Spleen (tissue), 11 donors: ENCODE results near the gene GAB4. TPM values are rescaled to one million over a fixed set of nuclear protein-coding genes. Genes with fewer than 3 reads are reported as not detected.
"Not testable (repeated sequence)": the region's sequence is repeated elsewhere in the genome, so short reads cannot be mapped to it uniquely, and the experiment has no call there.

ENCODE experiments used
- DNase-seq: peaks from one replicate; pipeline ENCODE4 v3.0.0-alpha.2; 2020
- H3K27ac ChIP-seq, 8 donors: fragments of 200-600 bp; sonication (generic) in 7 of 8; 1 replicate in 4 of 8; 2 replicates in 4 of 8; pipeline versions ENCODE4 v1.5.0 to v1.8.0; 2016 to 2021; ENCODE audit warnings: inconsistent platforms in 4 of 8, mild to moderate bottlenecking in 4 of 8, moderate library complexity in 1 of 8
- H3K27me3 ChIP-seq, 7 donors: fragments of 200-600 bp; sonication (generic) in 6 of 7; replicated peaks in 1 of 7; 1 replicate in 4 of 7; 2 replicates in 3 of 7; pipeline versions ENCODE4 v1.5.0 to v1.8.0; 2016 to 2021; ENCODE audit warnings: inconsistent platforms in 3 of 7, mild to moderate bottlenecking in 1 of 7
- H3K36me3 ChIP-seq, 6 donors: fragments of 200-600 bp; sonication (generic) in 5 of 6; 1 replicate in 4 of 6; 2 replicates in 2 of 6; pipeline versions ENCODE4 v1.5.0 to v1.8.0; 2016 to 2021; ENCODE audit warnings: inconsistent platforms in 2 of 6
- H3K4me1 ChIP-seq, 6 donors: fragments of 200-600 bp; sonication (generic) in 5 of 6; 1 replicate in 3 of 6; 2 replicates in 3 of 6; pipeline versions ENCODE4 v1.5.0 to v1.8.0; 2016 to 2021; ENCODE audit warnings: inconsistent platforms in 3 of 6
- H3K4me3 ChIP-seq, 8 donors: fragments of 200-600 bp; sonication (generic) in 7 of 8; 1 replicate in 4 of 8; 2 replicates in 4 of 8; pipeline versions ENCODE4 v1.5.0 to v1.8.0; 2016 to 2021; ENCODE audit warnings: inconsistent platforms in 4 of 8, mild to moderate bottlenecking in 4 of 8, moderate library complexity in 2 of 8
- H3K9me3 ChIP-seq, 8 donors: fragments of 200-600 bp; sonication (generic) in 7 of 8; 1 replicate in 4 of 8; 2 replicates in 4 of 8; pipeline versions ENCODE4 v1.5.0 to v1.8.0; 2016 to 2021; ENCODE audit warnings: inconsistent platforms in 4 of 8
- POLR2A ChIP-seq, 3 donors: fragments of 450-650 bp; IDR thresholded peaks; one replicate each; pipeline ENCODE4 v1.5.1; 2017; ENCODE audit warnings: antibody characterized with exemption in 3 of 3, mild to moderate bottlenecking in 1 of 3
- POLR2AphosphoS5 ChIP-seq, 3 donors: sonication (generic); formaldehyde crosslinking; IDR thresholded peaks; one replicate each; pipeline ENCODE4 v1.5.1; 2017; ENCODE audit warnings: antibody characterized with exemption in 3 of 3
- WGBS, 5 donors: extraction: QIAGEN DNeasy Blood & Tissue Kit in 3 of 5; methylation state at CpG; one replicate each; pipeline versions ENCODE4 v1.1.5 to v1.1.7; 2013 to 2018; 5-methylcytosine and 5-hydroxymethylcytosine counted together
- intact Hi-C: fragments of 100-400 bp; cut with DNase I; formaldehyde crosslinking; loops from one replicate; pipeline ENCODE4 v1.15.0; 2023; ENCODE audit warnings: low total_unique reads
- polyA plus RNA-seq, 3 donors: library from polyadenylated mRNA; stranded (reverse); fragments of 200-250 nt; gene quantifications; one replicate each; pipeline ENCODE4 v1.2.1, GENCODE V29; 2013
- total RNA-seq, 7 donors: library from RNA; depleted of rRNA in 3 of 7; stranded (reverse); fragments of >200 nt in 3 of 7; fragmentation: NEBNext Ultra II Directional in 4 of 7; extraction: Animal tissue kit (Norgen Biotek cat#: 25700) in 4 of 7; gene quantifications; one replicate each; pipeline versions ENCODE4 v1.1.0 to v1.2.1, GENCODE V29; 2016 to 2021
- TF ChIP-seq, protein P1 (sequence below), 11 experiments: fragments of 200-600 bp in 7 of 11; fragments of 450-650 bp in 4 of 11; sonication (generic) in 4 of 11; IDR thresholded peaks in 8 of 11; conservative IDR thresholded peaks in 3 of 11; 1 replicate in 7 of 11; 2 replicates in 4 of 11; pipeline versions ENCODE4 v1.4.0 to v1.8.0; 2016 to 2021; ENCODE audit warnings: antibody characterized with exemption in 11 of 11, inconsistent platforms in 4 of 11, mild to moderate bottlenecking in 1 of 11
- donor health status: healthy with polysubstance abuse.
- donor health status: DM: no; HTN: no; CAD: no; lungs with moderate emphysema.
- donor health status: DM: no; HTN: no; CAD: no.
- donor health status: Bipolar disorder and iron deficiency.
- donor health status: healthy.
- donor health status: DM: no; HTN: no; CAD: no.
- donor health status: DM: yes; HTN: yes; CAD: no.

Gene GAB4
- total and polyA plus RNA-seq, 10 donors: 0.03 to 0.46 (median 0.25) TPM; not detected in 7

DNA sequence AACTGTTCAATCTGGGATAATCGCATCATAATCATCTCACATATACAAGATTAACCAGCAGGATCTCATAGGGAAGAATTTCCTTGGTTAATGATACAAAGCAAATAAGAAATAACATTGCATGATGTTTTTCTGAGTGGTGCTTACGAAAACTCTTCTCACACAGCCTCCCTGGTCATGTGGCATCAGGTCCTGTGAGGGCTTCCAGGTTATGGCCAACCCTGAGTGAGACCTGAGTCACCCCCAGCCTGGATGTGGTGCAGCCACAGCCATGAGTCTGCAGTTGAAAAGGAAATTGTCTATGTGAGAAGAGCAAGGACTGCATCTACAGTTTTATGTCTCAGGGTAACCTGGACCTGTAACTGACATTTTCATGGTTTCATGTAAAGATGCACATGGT, 92.3 kb downstream of the GAB4 start:
- H3K36me3 ChIP-seq: no peaks in the 10 kb centered on the region
- H3K27ac ChIP-seq: no peak overlapping the region
- TF ChIP-seq, protein P1, sequence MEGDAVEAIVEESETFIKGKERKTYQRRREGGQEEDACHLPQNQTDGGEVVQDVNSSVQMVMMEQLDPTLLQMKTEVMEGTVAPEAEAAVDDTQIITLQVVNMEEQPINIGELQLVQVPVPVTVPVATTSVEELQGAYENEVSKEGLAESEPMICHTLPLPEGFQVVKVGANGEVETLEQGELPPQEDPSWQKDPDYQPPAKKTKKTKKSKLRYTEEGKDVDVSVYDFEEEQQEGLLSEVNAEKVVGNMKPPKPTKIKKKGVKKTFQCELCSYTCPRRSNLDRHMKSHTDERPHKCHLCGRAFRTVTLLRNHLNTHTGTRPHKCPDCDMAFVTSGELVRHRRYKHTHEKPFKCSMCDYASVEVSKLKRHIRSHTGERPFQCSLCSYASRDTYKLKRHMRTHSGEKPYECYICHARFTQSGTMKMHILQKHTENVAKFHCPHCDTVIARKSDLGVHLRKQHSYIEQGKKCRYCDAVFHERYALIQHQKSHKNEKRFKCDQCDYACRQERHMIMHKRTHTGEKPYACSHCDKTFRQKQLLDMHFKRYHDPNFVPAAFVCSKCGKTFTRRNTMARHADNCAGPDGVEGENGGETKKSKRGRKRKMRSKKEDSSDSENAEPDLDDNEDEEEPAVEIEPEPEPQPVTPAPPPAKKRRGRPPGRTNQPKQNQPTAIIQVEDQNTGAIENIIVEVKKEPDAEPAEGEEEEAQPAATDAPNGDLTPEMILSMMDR (IDR thresholded peaks at IDR 0.05 in 8 of 11, conservative IDR thresholded peaks at IDR 0.05 in 3 of 11): no peak
- intact Hi-C loops: loop anchor here (5.0 kb wide), 1 partner anchor 142 kb away; no protein-coding TSS in a partner anchor
- no peak overlapping the region for H3K4me3 ChIP-seq
- H3K4me1 ChIP-seq: peaks cover 0 to 6% (median 0%) of the 10 kb centered on the region in 6 donors
- 53 to 67% (median 57%) methylated on average over 2 of the region's 2 CpGs for WGBS, 5 donors
- H3K27me3 ChIP-seq: peaks cover 0 to 55% (median 0%) of the 10 kb centered on the region in 7 donors
- H3K9me3 ChIP-seq: no peaks in the 10 kb centered on the region
- no peak for DNase-seq

DNA sequence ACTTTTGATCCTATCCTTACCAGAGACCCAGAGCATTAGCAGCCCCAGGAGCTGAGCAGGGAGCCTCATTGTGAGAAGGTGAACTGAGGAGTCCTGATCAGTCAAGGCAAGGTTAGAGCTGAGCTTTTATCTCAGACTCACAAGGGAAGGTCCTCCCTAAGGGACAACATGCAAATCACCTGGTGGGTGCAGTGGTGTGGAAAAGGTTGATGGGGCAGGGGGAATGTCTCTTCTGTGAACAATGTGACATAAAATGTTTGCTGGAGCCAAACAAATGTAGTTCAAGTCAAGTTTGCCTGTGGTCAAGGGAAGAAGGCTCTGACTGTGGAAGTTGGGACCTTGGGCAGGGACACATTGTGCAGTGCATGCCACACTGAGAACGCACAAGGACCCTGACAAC, 93.1 kb downstream of the GAB4 start:
- not testable (repeated sequence) for H3K4me3 ChIP-seq, H3K9me3 ChIP-seq, DNase-seq, H3K4me1 ChIP-seq, H3K27ac ChIP-seq, H3K36me3 ChIP-seq
- WGBS, 5 donors: 78 to 100% (median 83%) methylated on average over 1 of the region's 1 CpG
- H3K27me3 ChIP-seq: peaks cover 0 to 55% (median 0%) of the 10 kb centered on the region in 7 donors
- intact Hi-C loops: loop anchor here (5.0 kb wide), 1 partner anchor 142 kb away; no protein-coding TSS in a partner anchor

DNA sequence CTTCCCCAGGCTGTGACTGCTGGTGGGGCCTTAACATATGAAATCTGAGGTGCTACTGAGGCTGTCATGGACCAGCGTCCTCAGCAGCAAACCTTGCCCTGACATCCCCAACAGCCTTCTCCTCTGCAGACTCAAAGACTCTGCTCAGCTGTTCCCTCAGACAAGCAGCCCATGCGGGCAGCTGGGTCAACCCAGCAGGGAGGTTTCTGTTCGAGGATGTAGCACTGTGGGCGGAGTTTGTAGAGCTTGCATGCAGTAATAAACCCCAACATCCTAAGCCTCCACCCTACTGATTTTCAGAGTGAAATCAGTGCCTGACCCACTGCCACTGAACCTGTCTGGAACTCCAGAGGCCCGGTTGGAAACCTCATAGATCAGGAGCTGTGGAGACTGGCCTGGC, 94.0 kb downstream of the GAB4 start:
- DNase-seq: no peak
- 49 to 69% (median 58%) methylated on average over 5 of the region's 5 CpGs for WGBS, 5 donors
- TF ChIP-seq POLR2A (IDR thresholded peaks at IDR 0.05) (no peak), POLR2AphosphoS5 (IDR thresholded peaks at IDR 0.05) (no peak)
- TF ChIP-seq, protein P1 (IDR thresholded peaks at IDR 0.05 in 8 of 11, conservative IDR thresholded peaks at IDR 0.05 in 3 of 11): no peak
- H3K36me3 ChIP-seq: no peaks in the 10 kb centered on the region
- H3K4me3 ChIP-seq: no peak overlapping the region
- H3K27me3 ChIP-seq: peaks cover 0 to 51% (median 0%) of the 10 kb centered on the region in 7 donors
- intact Hi-C loops: no loop called here
- H3K27ac ChIP-seq: no peak overlapping the region
- H3K4me1 ChIP-seq: peaks cover 0 to 6% (median 0%) of the 10 kb centered on the region in 6 donors
- H3K9me3 ChIP-seq: no peaks in the 10 kb centered on the region

DNA sequence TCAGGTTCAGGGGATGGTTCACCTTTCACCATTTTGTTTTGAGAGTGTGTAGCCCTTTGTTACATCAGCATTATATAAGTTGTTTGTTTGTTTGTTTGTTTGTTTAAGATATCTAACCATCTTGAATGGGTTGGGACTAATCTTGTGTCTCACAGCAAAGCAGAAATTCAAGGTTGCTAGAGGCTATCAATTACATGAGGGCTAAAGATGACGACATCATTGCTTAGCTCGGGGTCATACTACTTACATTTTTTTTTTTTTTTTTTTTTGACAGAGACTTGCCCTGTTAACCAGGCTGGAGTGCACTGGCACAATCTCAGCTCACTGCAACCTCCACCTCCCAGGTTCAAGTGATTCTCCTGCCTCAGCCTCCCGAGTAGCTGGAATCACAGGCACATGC, 95.7 kb downstream of the GAB4 start:
- intact Hi-C loops: no loop called here
- WGBS, 5 donors: 62 to 75% (median 67%) methylated on average over 3 of the region's 3 CpGs

More for the DNA sequence above, 95.7 kb downstream of the GAB4 start:
- Histone ChIP-seq H3K9me3 (no peaks in the 10 kb centered on the region), H3K4me1 (peaks cover 0 to 2% (median 0%) of the 10 kb centered on the region in 6 donors), H3K27ac (no peak overlapping the region), H3K4me3 (no peak overlapping the region), H3K27me3 (peaks cover 0 to 33% (median 0%) of the 10 kb centered on the region in 7 donors), H3K36me3 (no peaks in the 10 kb centered on the region)
- no peak for DNase-seq
- TF ChIP-seq POLR2A (IDR thresholded peaks at IDR 0.05) (no peak), POLR2AphosphoS5 (IDR thresholded peaks at IDR 0.05) (no peak)
- TF ChIP-seq, protein P1 (IDR thresholded peaks at IDR 0.05 in 8 of 11, conservative IDR thresholded peaks at IDR 0.05 in 3 of 11): no peak

Other genes with a start within 250 kb of the GAB4 start
- gene XKR3, start 182.8 kb downstream of the GAB4 start, total RNA-seq: not detected
- under 1 TPM; 0.06 to 0.19 (median 0.09) TPM for gene XKR3, start 182.8 kb downstream of the GAB4 start, polyA plus RNA-seq
- gene IL17RA, start 76.8 kb upstream of the GAB4 start, total RNA-seq: 100 to 1,000 TPM in 1 of 7 donors, 10 to 100 TPM in 6; 38.0 to 100 (median 56.6) TPM
- 1 to 10 TPM; 2.9 to 8.4 (median 5.0) TPM for gene IL17RA, start 76.8 kb upstream of the GAB4 start, polyA plus RNA-seq
- 1 to 10 TPM in 3 of 7 donors, under 1 TPM in 4; 0.72 to 3.6 (median 0.98) TPM for gene TMEM121B, start 113.1 kb upstream of the GAB4 start, total RNA-seq
- under 1 TPM; 0.03 to 0.19 (median 0.15) TPM for gene TMEM121B, start 113.1 kb upstream of the GAB4 start, polyA plus RNA-seq
- gene HDHD5, start 151.1 kb upstream of the GAB4 start, total RNA-seq: 10 to 100 TPM; 27.9 to 40.8 (median 31.6) TPM
- 10 to 100 TPM; 25.4 to 47.6 (median 33.0) TPM for gene HDHD5, start 151.1 kb upstream of the GAB4 start, polyA plus RNA-seq
- 100 to 1,000 TPM; 115 to 187 (median 166) TPM for gene ADA2, start 211.2 kb upstream of the GAB4 start, total RNA-seq
- 10 to 100 TPM; 22.0 to 30.2 (median 22.7) TPM for gene ADA2, start 211.2 kb upstream of the GAB4 start, polyA plus RNA-seq